Measurements from ENCODE around the gene FMN1.

FMN1 gene

GRCh38 chr15:32972686-32973085, 221.8 kb downstream of the FMN1 start:
- H3K27ac ChIP-seq, result no peak overlapping the region
- TF ChIP-seq, protein P1, sequence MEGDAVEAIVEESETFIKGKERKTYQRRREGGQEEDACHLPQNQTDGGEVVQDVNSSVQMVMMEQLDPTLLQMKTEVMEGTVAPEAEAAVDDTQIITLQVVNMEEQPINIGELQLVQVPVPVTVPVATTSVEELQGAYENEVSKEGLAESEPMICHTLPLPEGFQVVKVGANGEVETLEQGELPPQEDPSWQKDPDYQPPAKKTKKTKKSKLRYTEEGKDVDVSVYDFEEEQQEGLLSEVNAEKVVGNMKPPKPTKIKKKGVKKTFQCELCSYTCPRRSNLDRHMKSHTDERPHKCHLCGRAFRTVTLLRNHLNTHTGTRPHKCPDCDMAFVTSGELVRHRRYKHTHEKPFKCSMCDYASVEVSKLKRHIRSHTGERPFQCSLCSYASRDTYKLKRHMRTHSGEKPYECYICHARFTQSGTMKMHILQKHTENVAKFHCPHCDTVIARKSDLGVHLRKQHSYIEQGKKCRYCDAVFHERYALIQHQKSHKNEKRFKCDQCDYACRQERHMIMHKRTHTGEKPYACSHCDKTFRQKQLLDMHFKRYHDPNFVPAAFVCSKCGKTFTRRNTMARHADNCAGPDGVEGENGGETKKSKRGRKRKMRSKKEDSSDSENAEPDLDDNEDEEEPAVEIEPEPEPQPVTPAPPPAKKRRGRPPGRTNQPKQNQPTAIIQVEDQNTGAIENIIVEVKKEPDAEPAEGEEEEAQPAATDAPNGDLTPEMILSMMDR (conservative IDR thresholded peaks at IDR 0.05), result no peak
- no peak for TF ChIP-seq ZFX (IDR thresholded peaks at IDR 0.05)

- H3K27ac ChIP-seq, result no peak overlapping the region
- TF ChIP-seq, protein P1 (conservative IDR thresholded peaks at IDR 0.05), result no peak
- TF ChIP-seq ZFX (IDR thresholded peaks at IDR 0.05), result no peak
Observed at GRCh38 chr15:32970847-32971246, 223.7 kb downstream of the FMN1 start.

- no peak overlapping the region for H3K27ac ChIP-seq
- TF ChIP-seq, protein P1 (conservative IDR thresholded peaks at IDR 0.05), result no peak
- TF ChIP-seq ZFX (IDR thresholded peaks at IDR 0.05), result no peak
Observed at GRCh38 chr15:32967521-32967920, 227.0 kb downstream of the FMN1 start.

GRCh38 chr15:32966512-32966911, 228.0 kb downstream of the FMN1 start:
- H3K27ac ChIP-seq, result no peak overlapping the region
- TF ChIP-seq ZFX (IDR thresholded peaks at IDR 0.05), result no peak
- TF ChIP-seq, protein P1 (conservative IDR thresholded peaks at IDR 0.05), result no peak

DNA sequence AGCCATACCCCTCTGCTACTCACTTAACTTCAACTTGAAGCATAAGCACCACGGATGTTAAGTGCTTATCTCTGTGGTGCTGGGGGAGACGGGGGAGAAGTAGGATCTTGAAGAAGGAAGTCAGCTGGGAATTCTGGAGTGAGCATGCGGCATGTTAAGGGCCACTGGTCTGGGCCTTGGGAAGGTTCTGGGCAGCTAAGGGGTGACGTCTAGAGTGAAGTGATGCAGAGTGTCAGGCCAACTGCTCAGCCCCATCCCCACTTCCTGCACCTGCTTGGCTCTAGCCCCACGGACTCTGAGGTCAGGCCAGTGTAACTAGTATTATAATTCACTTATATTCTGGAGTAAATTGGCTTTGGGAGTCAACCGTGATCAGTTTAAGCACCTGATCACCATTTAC, 228.6 kb downstream of the FMN1 start:
- H3K27ac ChIP-seq, result no peak overlapping the region
- no peak for TF ChIP-seq ZFX (IDR thresholded peaks at IDR 0.05)
- TF ChIP-seq, protein P1 (conservative IDR thresholded peaks at IDR 0.05), result no peak

GRCh38 chr15:32959077-32959476, 235.4 kb downstream of the FMN1 start:
- TF ChIP-seq ZFX (IDR thresholded peaks at IDR 0.05), result no peak
- TF ChIP-seq, protein P1 (conservative IDR thresholded peaks at IDR 0.05), result no peak

GRCh38 chr15:32957219-32957618, 237.3 kb downstream of the FMN1 start:
- H3K27ac ChIP-seq, result no peak overlapping the region
- TF ChIP-seq, protein P1 (conservative IDR thresholded peaks at IDR 0.05), result no peak
- no peak for TF ChIP-seq ZFX (IDR thresholded peaks at IDR 0.05)

More at GRCh38 chr15:32959077-32959476, 235.4 kb downstream of the FMN1 start:
- no peak overlapping the region for H3K27ac ChIP-seq

All from C4-2B (cell line).